Activated CD4-positive, alpha-beta T cell treated with anti-CD3 and anti-CD28 coated beads, Interleukin-2, Interleukin-4, amounts not matched to agents 100 ng/mL and 50 ng/mL, durations not matched to agents 16 hours and 8 hours (primary cell): ENCODE results near the gene SH3PXD2A.

Source experiments
- DNase-seq: peaks from one replicate; pipeline ENCODE4 v3.0.0-alpha.2; 2020; ENCODE audit warnings: low spot score

SH3PXD2A gene

DNA sequence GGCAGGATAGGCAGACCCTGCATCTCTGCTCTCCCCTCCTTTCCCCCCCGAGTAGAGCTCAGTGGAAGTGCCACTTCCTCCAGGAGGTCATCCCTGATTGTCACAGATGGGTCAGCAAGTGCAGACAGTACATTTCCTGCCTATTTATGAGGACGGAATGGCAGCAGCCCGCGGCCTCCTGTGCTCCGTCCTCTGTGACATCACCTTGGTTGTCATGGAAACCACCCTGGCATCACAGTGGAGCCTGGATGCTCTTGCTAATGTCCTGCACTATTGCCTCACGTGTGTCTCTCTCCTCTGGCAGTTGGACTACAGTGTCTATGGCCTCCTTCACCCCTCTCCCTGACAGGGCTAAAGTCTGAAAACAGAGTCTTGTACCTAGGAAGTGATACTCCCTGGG is 148.6 kb downstream of the SH3PXD2A start:
- DNase-seq, result no peak

DNA sequence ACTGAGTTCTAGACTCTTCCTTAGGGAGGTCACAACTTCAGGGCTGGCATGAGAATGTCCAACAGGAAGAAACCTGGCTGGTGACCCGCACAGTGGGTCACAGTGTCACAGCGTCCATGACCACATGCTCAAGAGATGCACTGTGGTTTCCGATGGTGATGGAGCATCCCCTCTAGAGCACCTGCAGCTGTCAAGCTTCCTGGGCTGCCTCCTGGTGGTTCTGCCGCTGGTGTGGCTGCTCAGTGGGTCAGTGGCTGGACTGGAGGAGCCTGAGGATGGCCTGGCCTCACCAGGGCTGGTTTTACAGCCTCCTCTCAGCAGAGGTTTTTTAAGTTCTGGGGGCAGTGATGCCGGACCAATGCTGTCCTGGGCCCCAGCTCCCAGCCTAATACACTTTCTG is 149.3 kb downstream of the SH3PXD2A start:
- no peak for DNase-seq

DNA sequence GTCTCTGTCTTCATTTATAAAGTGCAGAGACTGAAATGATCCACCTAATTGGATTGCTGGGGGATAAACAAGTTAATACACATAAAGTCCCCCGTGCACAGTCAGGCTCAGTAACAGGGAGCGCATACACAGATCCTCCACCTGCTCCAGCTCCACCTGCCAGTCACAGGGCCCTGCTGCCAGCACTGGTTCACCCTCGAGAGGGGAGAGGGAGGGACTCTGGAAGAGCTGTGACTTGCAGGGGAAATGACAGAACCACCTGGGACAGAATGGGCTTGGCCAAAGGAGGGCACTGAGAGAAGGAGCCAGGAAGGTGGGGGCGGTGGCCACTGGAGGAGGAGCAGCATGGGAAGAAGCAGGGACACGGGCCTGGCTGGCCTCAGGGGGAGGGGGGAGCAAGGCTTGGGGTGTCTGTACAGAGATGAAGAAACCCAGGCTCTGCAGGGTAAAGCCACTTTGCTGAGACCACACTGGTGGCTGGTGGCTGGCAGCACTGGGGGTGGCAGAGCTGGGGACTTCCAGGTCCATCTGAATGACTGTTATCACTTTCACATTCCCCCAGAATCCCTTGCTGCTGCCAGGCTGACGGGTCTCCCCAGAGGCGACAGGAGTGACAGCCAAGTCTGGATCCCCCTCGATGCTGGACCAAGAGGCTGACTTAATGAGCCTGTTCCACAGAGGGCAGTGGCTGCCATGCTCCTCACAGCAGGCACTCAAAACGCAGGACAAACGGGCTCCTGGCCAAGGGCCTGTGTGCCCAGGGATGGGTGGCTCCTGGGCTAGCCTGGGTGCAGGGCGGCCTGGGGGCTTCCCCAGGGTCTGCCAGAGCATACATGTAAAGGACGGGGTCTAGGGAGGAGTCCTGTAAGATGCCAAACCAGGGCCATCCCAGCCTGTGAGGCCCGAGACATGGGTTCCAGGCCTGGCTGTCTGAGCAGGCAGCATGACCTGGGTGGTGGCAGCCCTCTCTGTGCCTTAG is 151.1 kb downstream of the SH3PXD2A start:
- DNase-seq, result no peak

DNA sequence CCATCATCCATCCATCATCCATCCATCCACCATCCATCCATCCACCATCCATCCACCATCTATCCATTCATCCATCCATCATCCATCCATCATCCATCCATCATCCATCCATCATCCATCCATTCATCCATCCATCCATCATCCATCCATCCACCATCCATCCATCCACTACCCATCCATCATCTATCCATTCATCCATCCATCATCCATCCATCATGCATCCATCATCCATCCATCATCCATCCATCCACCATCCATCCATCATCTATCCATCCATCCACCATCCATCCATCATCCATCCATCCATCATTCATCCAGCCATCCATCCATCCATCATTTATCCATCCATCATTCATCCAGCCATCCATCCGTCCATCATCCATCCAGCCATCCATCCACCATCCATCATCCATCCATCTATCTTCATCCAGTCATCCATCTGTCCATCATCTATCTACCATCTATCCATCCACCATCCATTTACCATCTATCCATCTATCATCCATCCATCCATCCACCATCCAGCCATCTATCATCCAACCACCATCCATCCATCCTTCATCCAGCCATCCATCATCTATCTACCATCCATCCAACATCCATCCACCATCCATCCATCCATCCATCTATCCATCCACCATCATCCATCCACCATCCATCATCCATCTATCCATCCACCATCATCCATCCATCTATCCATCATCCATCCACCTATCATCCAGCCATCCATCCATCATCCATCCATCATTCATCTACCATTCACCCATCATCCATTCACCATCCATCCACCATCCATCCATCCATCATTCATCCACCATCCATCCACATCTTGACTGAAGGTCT is 153.8 kb downstream of the SH3PXD2A start:
- no peak for DNase-seq

DNA sequence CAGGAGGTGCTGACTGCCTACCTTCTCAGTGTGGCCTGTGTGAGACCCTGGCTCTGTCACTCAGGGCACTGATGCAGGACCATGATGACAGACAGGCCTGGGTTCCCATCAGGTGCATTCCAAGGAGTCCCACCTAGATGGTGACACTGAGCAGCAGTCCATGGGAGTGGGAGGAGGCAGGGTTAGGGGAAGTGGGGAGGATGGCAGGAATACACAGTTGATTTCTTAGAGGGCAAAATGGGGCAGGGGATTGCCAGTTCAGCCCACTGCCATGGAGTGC is 155.0 kb downstream of the SH3PXD2A start:
- DNase-seq, result no peak

DNA sequence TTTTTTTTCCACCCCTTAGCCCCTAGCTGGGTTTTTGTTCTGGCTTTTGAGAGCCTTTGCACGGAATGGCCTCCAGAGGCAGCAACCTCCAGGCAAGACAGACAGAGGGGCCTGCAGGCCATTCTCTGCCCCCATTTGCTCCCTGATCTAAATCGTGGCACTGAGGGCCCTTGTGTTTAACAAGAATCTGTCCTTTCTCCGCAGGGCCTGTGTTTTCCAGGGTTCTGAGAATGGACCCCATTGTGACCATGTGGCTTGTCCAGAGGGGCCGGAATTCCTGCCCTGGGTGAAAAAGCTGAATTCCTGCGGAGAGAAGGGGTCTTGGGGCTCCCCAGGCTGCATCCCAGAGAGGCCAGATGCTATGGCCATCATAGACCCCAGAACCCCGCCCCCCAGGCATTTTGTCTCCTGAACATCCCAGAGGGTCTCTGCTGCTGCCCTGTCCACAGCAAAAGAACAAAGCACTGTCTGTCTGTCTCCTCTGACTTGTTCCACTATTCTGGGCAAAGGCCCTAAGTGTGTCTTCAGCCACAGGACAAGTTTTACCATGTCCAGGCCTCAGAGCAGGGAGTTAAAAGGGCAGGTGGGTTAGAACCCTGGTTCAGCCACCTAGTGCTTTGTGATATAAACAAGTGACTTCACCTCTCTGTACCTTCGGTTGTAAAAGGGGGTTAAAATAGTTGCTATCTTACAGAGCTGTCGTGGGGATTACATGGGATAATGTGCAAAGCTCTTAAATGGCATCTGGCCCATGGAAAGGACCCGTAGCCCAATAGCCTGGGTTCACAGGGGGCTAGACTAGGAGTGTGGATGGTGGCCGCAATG is 155.6 kb downstream of the SH3PXD2A start:
- DNase-seq, result no peak

DNA sequence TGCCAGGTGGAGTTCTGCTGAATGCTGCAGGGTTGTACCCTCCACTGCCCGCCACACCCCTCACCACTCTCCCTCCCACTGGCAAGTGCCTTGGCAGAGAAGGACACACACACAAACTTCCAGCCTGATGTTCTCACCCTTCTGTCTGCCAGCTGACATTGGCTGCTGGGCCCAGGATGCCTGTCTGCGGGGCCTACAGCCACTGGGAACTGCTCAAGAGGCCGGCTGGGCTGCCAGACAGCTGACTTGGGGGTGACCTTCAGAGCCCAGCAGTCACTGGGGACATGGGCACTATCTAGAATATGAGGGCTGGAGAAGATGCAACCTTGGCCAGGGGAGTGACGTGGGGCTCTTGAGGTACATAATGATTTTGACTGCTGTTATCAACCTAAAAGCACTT is 157.1 kb downstream of the SH3PXD2A start:
- no peak for DNase-seq

DNA sequence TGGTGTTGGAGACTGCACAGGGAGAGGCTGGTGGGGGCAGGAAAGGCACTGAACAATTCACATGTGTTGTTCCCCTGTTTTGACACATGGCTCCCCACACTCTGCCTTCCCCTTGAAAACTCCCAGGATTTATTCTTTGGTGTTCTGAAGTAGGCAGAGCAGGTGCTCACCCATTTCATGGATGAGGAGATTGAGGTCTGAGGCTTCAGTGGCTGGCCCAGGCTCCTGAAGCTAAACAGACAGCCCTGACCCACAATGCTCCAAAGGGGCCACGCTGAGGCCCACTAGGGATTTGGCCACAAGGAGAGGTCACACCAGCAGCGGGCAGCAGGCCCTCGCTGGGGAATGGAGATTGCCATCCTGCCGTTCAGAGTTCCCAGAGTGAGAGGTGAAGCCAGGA is 157.6 kb downstream of the SH3PXD2A start:
- no peak for DNase-seq

DNA sequence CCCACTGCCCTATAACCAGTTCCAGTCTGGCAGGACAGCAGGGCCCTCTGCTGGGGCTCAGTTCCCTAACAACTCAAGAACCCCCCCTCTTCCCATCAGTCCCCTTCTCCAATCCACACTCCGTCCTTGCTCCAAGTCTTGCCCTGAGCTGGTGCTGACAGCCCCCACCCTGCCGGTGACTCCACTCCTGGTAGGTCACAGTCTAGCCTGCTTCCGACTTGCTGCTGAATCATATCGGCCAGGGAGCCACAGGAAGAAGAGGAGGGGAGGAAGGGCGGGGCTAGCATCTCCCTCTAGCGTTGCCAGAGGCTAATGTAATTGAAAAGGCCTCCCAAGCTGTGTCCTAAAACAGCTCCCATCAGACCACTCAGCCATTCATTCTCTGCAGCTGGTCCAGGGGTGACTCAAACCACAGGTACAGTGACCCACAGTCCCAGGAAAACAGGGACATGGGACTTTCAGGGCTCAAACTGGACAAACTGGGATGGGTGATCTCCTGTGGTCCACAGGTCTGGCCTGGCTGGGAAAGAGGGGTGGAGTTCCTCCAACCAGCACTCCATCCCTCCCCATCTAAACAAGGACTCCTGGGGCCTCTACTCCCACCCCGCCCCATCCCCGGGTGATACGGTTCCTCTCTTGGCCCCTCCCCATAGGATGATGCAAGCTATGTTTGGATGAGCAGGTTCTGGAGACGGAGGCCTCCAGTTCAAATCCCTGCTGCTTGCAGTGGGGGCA is 158.8 kb downstream of the SH3PXD2A start:
- DNase-seq, result peak; percentile 90

DNA sequence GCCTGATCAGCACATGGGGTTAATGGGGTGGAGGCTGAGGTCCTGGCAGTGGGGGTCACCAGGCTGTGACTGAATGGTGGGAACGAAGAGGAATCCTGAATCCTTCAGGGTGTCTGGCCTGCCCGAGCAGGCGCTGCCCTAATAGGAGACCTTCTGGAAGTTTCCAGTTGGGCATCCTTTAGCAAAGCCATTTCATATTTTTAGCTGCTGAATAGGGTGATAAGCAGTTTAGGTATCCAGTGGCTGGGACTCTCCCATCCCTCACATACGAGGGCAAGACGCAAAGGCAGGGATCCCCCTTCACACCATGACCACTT is 159.3 kb downstream of the SH3PXD2A start:
- no peak for DNase-seq

DNA sequence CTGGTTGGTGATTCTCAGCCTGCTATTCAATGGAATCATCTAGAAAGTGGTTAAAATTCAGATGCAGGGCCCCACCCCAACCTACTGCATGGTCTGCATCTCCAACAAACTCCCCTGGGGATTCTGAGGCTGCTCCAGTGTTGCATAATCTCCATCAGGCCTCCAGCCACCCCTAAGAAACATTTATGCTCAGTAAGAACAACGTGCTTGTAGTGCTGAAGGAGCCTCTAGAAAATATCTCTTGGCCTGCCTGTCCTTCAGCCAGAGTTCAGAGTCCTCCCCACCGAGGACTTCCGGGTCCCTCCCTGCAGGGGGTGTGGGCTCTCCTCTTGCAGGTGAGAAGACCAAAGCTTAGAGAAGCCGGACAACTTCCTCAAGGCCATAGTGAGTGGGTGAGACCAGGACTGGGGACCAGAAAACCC is 159.8 kb downstream of the SH3PXD2A start:
- DNase-seq, result no peak

DNA sequence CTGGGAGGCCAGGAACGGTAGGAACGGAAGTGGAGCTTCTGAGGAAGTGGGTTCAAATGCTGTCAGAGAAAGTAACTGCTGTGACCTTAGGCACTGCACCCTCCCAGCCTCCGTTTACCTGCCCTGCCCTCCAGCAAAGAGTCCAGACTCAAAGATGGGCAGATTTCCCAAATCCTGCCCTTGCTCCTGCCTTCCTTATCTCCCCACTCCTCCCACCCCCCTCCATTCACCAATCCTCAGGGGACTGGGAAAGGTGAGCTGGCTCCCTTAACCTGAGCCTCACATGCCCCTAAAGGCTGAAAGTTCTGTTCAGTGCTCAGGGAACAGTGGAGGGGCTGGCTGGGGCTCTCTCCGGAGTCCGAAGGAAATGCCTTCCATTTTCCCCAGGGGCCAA is 161.6 kb downstream of the SH3PXD2A start:
- DNase-seq, result no peak

DNA sequence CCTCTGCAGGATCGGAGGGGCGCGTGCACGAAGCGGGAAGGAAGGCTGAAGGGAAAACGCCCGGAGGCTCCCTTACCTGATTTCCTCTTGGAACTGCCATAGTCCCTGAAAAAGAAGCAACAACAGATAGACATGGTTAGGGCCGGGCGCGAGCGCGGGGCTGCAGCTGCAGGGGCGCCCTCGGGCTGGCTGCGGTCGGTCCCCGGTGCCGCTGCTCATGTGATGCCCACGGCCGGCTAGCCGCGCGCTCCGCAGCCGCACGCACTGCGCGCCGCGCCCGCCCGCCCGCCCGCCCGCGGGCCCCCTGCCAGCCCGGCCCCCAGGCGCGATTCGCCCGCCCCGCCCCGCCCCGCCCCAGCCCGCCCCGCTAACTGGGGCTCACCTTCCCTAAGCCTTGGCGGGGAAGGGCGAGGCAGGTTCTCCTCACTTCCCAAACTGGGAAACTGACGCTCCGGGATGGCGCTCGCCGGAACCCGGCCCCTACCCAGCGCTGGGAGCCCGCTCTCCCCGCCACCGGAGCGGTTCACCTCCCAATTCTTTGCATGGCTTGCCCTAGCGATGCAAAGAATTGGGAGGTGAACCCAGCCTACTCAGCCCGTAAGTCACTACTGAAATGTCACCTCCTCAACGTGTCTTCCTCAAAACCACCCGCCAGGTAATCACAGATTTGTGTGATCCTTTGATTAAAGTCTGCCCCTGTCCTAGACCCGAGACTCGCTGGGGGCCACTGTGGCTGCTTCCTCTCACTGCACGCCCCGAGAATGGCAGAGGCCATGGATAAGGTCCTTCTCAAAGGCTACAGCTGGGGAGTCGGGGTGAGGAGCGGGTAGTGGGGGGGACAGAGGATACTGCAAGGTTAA is 162.2 kb downstream of the SH3PXD2A start:
- DNase-seq, result peak; percentile 14

DNA sequence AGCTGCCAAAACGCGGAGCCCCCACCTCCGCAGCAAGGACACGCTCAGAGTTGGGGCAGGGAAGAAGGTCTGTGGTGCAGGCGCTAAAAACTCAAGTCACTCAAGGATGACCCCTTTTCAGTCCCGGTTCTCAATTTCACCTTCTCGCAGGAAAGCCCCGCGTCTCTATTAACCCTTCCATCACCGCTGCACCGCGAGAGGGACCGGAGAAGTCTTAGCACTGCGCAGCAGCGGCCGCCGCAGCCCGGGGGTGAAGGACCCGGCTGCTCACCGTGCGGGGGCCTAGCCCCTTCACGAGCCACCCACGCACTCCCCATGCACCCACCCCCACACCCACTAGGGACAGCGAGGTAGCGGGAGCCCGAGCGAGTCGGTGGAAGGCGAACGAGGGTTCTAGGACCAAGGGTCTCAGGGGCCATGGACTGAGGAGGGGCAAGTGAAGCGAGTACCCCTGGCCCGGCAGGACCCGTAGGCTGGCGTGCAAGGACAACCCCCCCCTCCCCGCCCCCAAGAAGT is 162.9 kb downstream of the SH3PXD2A start:
- no peak for DNase-seq

DNA sequence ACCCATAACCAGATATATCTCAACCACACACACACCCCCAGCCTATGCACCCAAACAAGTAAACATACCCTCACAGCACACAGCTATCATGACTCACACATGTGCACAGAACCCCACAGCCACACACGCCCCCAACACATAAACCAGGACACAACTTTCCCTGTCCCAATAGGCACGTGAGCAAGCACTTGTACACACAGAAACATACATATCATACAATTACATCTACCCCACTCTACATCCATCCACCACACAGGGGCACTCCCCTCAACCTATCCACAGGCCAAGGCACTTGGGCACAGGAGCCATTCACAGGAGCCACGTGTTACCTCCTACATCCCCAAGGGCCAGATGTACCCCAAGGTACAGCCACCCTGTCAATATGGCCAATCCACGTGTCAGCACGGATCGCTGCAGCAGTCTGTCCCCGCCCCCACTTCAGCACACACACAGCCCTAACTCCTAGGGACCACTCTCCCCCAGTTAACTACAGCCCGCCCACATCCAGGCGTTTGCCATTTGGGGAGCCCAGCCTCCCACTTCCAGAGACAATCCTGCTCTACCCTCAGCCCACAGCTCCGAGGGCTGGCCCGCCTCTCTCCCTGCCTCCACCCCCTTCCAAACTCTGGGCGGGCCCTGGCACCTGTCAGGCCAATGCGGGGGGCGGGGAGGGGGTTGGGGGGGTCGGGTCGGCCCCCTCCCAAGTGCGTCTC is 163.5 kb downstream of the SH3PXD2A start:
- no peak for DNase-seq

DNA sequence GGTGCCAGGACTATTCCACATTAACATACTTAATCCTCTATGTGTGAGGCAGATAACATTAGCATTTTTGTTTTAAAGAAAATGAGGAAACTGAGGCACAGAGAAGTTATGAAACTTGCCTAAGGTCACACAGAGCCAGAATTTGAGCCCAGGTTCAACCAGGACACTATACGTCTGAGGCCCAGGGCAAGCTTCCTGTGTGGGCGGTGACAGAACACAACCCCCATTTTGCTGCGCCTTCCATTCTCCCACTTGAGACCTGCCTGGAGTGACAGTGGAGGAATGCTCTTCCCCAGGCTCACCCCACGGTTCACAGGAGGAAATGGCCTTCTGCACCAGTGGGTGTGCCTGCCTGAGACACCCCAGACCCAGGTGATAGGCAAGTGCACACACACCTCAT is 164.1 kb downstream of the SH3PXD2A start:
- no peak for DNase-seq

DNA sequence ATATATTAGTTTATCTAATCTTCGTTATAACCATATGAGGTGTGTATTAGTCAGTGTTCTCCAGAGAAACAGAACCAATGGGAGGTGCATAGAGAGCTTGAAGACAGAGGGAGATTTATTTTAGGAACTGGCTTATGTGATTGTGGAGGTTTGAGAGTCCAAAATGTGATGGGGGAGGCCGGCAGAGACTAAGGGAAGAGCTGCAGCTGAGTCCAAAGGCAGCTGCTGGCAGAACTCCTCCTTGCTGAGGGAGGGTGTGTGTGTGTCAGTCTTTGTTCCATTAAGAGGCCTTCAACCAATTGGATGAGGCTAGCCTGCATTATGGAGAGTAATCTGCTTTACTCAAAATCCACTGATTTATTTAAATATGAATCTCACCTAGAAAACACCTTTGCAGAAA is 165.1 kb downstream of the SH3PXD2A start:
- DNase-seq, result no peak

DNA sequence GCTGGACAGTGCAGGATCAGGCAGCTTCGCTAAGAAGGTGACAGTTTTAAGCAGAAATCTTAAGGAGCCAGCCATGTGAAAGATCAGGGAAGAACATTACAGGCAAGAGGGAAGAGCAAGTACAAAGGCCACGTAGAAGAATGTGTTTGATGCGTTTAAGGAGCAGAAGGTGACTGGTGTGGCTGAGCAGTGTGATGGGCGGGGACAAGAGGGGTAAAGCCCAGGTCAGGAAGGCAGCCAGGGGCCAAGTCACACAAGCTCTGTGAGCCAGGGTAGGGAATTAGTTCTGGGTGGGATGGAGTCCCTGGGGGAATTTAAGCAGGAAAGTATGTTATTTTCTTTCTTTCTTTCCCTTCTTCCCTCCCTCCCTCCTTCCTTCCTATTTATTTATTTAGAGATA is 166.9 kb downstream of the SH3PXD2A start:
- no peak for DNase-seq

DNA sequence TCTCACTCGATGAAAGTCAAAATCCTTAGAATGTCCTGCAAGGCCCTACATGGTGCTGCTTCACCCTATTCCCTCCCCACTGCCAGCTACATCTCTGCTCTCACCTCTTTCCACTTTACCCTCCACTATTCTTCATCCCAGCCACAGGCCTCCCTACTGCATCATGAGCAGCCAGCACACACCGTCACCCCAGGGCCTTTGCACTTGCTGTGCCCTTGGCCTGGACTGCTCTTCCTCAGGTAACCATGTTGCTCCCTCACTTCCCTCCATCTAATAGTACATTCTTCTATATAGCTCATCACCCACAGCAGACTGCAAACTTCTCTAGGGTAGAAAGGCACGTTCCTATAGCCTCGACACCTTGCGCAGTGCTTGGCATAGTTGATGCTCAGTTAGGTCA is 167.7 kb downstream of the SH3PXD2A start:
- DNase-seq, result no peak

DNA sequence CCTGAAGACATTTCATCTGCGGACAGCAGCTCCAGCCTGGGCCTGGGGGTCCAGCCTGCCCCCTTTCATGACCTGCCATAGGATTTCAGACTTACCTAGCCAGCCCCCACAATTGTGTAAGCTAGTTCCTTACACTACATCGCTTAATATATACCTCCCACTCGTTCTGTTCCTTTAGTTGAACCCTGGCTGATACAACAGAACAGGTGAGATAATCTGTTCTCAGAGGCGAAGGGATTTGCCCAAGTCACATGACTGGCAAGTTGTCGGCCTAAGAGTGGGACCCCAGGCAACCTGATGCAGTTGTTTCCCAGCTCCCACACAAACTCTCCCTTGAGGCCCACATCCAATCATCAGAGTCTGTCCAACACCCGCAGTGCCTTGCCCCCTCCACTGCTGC is 168.2 kb downstream of the SH3PXD2A start:
- DNase-seq, result no peak
